Muscle layer of duodenum (tissue), 2 donors: ENCODE measurements around the gene KRTAP4-8.
"Not testable (repeated sequence)": the region's sequence is repeated elsewhere in the genome, so short reads cannot be mapped to it uniquely, and the experiment has no call there.

Experiments
- H3K27ac ChIP-seq: one replicate; pipeline ENCODE4 v1.7.0; 2013; ENCODE audit warnings: mild to moderate bottlenecking, low read length
- H3K27me3 ChIP-seq: one replicate; pipeline ENCODE4 v1.7.0; 2013; ENCODE audit warnings: low read depth, mild to moderate bottlenecking, control low read depth, low read length
- H3K36me3 ChIP-seq, 2 donors: one replicate each; pipeline ENCODE4 v1.7.0; 2013; ENCODE audit warnings: low read length in 2 of 2, control low read depth in 1 of 2, mild to moderate bottlenecking in 1 of 2; ENCODE audit not compliant: insufficient read depth in 2 of 2, control insufficient read depth in 1 of 2
- H3K4me1 ChIP-seq, 2 donors: one replicate each; pipeline ENCODE4 v1.7.0; 2013; ENCODE audit warnings: low read length in 2 of 2, mild to moderate bottlenecking in 2 of 2, control low read depth in 1 of 2, moderate library complexity in 1 of 2; ENCODE audit not compliant: insufficient read depth in 2 of 2, control insufficient read depth in 1 of 2
- H3K4me3 ChIP-seq, 2 donors: one replicate each; pipeline ENCODE4 v1.7.0; 2013; ENCODE audit warnings: low read length in 2 of 2, low read depth in 1 of 2, mild to moderate bottlenecking in 1 of 2
- H3K9me3 ChIP-seq, 2 donors: one replicate each; pipeline ENCODE4 v1.7.0; 2013; ENCODE audit warnings: low read length in 2 of 2, control low read depth in 1 of 2, mild to moderate bottlenecking in 1 of 2; ENCODE audit not compliant: control insufficient read depth in 1 of 2
- donor health status: healthy.

The KRTAP4-8 gene

GRCh38 chr17:41060052-41060604 is 37.8 kb downstream of the KRTAP4-8 start, which contains the start of gene KRTAP2-3:
TSS of gene KRTAP2-3 (minus strand) at chr17:41060114. CDS start at chr17:41060050, 64 bp downstream.
- Histone ChIP-seq H3K27ac (no peak within 1 kb of the TSS), H3K27me3 (no peaks in the 10 kb centered on the region), H3K9me3 (peaks cover 0 to 5% of the 10 kb centered on the region in 2 donors), H3K36me3 (peaks cover 0 to 4% of the 10 kb centered on the region in 2 donors), H3K4me3 (no peak within 1 kb of the TSS), H3K4me1 (no peaks in the 10 kb centered on the region)

- H3K27me3 ChIP-seq = not testable (repeated sequence)
Measured at GRCh38 chr17:41059276-41060051, 38.5 kb downstream of the KRTAP4-8 start.

GRCh38 chr17:41058741-41059140 is 39.2 kb downstream of the KRTAP4-8 start:
- no peak overlapping the region for H3K4me3 ChIP-seq
- H3K9me3 ChIP-seq = peaks cover 0 to 5% of the 10 kb centered on the region in 2 donors
- H3K27me3 ChIP-seq = no peaks in the 10 kb centered on the region
- H3K36me3 ChIP-seq = peaks cover 0 to 4% of the 10 kb centered on the region in 2 donors
- no peak overlapping the region for H3K27ac ChIP-seq
- no peaks in the 10 kb centered on the region for H3K4me1 ChIP-seq

More at GRCh38 chr17:41059276-41060051, 38.5 kb downstream of the KRTAP4-8 start:
- H3K27ac ChIP-seq, H3K4me1 ChIP-seq, H3K36me3 ChIP-seq, H3K4me3 ChIP-seq, H3K9me3 ChIP-seq: not testable (repeated sequence)

GRCh38 chr17:41057547-41057946 is 40.4 kb downstream of the KRTAP4-8 start:
- H3K36me3 ChIP-seq = peaks cover 0 to 4% of the 10 kb centered on the region in 2 donors

GRCh38 chr17:41055130-41055529 is 42.8 kb downstream of the KRTAP4-8 start, which contains the start of gene KRTAP2-2:
TSS of gene KRTAP2-2 (minus strand) at chr17:41055230. CDS start at chr17:41055211, 19 bp downstream.
- H3K27ac ChIP-seq, H3K4me1 ChIP-seq, H3K27me3 ChIP-seq, H3K4me3 ChIP-seq, H3K36me3 ChIP-seq, H3K9me3 ChIP-seq: not testable (repeated sequence)

More at GRCh38 chr17:41057547-41057946, 40.4 kb downstream of the KRTAP4-8 start:
- Histone ChIP-seq H3K27me3 (no peaks in the 10 kb centered on the region), H3K9me3 (peaks cover 0 to 5% of the 10 kb centered on the region in 2 donors), H3K4me3 (no peak overlapping the region), H3K27ac (no peak overlapping the region), H3K4me1 (no peaks in the 10 kb centered on the region)

GRCh38 chr17:41054556-41054955 is 43.4 kb downstream of the KRTAP4-8 start:
- H3K4me1 ChIP-seq, H3K4me3 ChIP-seq, H3K27me3 ChIP-seq, H3K9me3 ChIP-seq, H3K36me3 ChIP-seq, H3K27ac ChIP-seq: not testable (repeated sequence)

GRCh38 chr17:41054025-41054424 is 43.9 kb downstream of the KRTAP4-8 start:
- H3K36me3 ChIP-seq = no peaks in the 10 kb centered on the region
- H3K27me3 ChIP-seq = no peaks in the 10 kb centered on the region
- no peaks in the 10 kb centered on the region for H3K4me1 ChIP-seq
- H3K9me3 ChIP-seq = peaks cover 0 to 5% of the 10 kb centered on the region in 2 donors
- H3K4me3 ChIP-seq = no peak overlapping the region
- H3K27ac ChIP-seq = no peak overlapping the region

GRCh38 chr17:41052566-41052965 is 45.4 kb downstream of the KRTAP4-8 start:
- Histone ChIP-seq H3K4me3 (no peak overlapping the region), H3K36me3 (no peaks in the 10 kb centered on the region), H3K27ac (no peak overlapping the region), H3K4me1 (no peaks in the 10 kb centered on the region), H3K27me3 (no peaks in the 10 kb centered on the region), H3K9me3 (peaks cover 0 to 3% of the 10 kb centered on the region in 2 donors)

GRCh38 chr17:41049110-41049509 is 48.8 kb downstream of the KRTAP4-8 start:
- no peaks in the 10 kb centered on the region for H3K36me3 ChIP-seq
- no peak overlapping the region for H3K4me3 ChIP-seq
- H3K9me3 ChIP-seq = no peaks in the 10 kb centered on the region
- no peaks in the 10 kb centered on the region for H3K4me1 ChIP-seq
- no peaks in the 10 kb centered on the region for H3K27me3 ChIP-seq
- H3K27ac ChIP-seq = no peak overlapping the region

- Histone ChIP-seq H3K36me3 (no peaks in the 10 kb centered on the region), H3K4me1 (no peaks in the 10 kb centered on the region), H3K27ac (no peak overlapping the region), H3K4me3 (no peak overlapping the region), H3K9me3 (peaks cover 0 to 4% of the 10 kb centered on the region in 2 donors), H3K27me3 (no peaks in the 10 kb centered on the region)
Measured at GRCh38 chr17:41048441-41048840, 49.5 kb downstream of the KRTAP4-8 start.
